HG03558 (cell line): Measurements from ENCODE around the gene VSIR.

Experiments
- ATAC-seq: cut with Tn5 transposase; IDR thresholded peaks from one replicate; pipeline ENCODE4 v1.9.1; 2021; ENCODE audit warnings: moderate number of reproducible peaks; ENCODE audit not compliant: unreplicated experiment; ENCODE audit errors: extremely low read depth

VSIR gene

DNA sequence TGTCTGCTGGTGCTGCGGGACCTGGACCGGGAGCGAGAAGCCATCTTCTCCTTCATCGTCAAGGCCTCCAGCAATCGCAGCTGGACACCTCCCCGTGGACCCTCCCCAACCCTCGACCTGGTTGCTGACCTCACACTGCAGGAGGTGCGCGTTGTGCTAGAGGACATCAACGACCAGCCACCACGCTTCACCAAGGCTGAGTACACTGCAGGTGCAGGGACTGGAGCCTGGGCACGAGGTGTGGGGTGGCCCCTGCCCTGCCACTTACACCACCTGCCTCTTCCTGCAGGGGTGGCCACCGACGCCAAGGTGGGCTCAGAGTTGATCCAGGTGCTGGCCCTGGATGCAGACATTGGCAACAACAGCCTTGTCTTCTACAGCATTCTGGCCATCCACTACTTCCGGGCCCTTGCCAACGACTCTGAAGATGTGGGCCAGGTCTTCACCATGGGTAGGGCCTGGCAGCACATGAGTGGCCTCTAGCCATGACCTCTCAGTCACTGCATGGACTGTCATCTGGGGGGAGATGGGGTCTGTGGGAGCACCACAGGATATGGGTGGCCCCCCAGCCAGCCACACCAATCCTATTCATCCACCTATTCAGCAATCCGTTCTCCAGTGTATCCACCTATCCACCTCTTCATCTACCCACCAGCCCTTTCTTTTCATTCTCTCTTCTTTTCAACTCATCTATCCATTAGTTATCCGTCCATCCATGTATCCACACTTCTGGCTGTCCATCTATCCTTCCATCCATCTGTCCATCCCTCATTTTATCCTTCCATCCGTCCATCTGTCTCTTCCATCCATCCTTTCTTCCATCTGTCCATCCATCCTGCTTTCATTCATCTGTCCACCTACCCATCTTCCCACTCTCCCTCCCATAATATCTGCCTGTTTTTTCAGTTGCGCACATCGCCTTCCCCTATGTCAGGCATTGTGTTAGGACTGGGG, 34.5 kb upstream of the VSIR start:
- no peak for ATAC-seq

DNA sequence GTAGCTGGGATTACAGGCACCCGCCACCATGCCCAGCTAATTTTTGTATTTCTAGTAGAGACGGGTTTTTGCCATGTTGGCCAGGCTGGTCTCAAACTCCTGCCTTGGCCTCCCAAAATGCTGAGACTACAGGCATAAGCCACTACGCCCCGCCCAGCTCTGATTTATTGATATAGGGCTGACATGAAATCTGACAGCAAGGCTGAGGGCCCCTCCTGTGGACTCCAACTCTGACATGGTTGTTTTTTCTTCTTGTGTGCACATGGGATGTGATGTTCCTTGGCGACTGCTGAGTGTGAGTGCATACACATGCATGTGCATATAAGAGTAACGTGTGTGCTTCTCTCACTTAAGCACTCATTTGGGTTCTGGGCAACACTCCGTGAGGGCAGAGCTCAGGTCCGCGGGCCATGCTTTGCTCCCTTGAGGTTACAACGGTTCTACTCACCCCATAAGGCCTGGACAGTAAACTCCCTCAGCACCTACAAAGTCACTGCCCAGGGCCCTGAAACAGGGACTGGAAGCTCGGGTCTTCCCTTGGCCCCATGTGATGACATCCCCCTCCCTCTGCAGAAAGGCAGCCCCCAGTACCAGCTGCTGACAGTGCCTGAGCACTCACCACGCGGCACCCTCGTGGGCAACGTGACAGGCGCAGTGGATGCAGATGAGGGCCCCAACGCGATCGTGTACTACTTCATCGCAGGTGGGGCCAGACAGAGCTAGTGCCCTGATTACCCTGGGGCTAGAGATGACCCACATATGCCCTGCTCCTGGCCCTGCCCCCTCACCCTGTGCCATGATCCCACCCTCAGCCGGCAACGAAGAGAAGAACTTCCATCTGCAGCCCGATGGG, 33.6 kb upstream of the VSIR start:
- no peak for ATAC-seq

DNA sequence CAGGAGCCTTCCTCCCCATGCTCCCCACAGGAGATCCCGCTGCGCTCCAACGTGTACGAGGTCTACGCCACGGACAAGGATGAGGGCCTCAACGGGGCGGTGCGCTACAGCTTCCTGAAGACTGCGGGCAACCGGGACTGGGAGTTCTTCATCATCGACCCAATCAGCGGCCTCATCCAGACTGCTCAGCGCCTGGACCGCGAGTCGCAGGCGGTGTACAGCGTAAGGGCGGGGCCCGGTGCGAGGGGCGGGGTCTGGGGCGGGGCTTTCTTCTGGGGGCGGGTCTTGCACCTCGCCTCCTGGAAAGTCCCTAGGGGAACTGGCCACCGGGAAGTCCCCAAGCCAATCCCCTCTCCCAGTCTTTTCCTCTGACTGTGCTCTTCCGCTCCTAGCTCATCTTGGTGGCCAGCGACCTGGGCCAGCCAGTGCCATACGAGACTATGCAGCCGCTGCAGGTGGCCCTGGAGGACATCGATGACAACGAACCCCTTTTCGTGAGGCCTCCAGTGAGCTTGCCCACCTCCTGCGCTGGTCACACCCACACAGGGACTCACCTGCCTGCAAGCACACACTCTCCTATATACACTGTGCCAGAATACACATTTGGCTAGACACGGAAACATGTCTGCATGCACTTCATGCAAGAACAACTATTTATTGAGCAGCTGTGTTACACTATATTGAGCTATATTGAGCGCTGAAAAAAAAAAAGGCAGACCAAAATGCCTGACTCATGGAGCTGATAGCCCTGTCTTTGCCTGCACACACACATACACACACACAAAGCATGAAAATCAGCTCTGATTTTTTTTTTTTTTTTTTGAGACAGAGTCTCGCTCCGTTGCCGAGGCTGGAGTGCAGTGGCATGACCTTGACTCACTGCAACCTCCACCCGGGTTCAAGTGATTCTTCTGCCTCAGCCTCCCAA, 32.7 kb upstream of the VSIR start:
- no peak for ATAC-seq

DNA sequence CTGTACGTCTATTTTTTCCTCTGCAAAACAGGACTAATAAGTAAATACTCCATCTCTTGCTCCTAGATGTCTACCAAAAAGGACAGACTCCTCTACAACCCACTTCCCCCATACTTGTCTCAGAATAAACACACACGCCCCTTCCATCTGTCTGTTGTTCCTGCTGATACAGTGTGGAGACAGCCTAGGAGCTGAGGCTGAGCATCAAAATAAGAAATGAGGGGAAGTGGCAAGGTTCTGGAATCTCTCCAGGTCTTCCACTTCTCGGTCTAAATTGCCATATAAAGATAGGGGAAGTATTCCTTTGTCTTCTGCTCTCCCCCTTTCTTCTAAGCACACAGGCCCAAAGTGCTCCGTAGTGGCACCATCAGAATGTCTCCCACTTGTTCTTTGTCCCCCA, 30.8 kb upstream of the VSIR start:
- no peak for ATAC-seq

DNA sequence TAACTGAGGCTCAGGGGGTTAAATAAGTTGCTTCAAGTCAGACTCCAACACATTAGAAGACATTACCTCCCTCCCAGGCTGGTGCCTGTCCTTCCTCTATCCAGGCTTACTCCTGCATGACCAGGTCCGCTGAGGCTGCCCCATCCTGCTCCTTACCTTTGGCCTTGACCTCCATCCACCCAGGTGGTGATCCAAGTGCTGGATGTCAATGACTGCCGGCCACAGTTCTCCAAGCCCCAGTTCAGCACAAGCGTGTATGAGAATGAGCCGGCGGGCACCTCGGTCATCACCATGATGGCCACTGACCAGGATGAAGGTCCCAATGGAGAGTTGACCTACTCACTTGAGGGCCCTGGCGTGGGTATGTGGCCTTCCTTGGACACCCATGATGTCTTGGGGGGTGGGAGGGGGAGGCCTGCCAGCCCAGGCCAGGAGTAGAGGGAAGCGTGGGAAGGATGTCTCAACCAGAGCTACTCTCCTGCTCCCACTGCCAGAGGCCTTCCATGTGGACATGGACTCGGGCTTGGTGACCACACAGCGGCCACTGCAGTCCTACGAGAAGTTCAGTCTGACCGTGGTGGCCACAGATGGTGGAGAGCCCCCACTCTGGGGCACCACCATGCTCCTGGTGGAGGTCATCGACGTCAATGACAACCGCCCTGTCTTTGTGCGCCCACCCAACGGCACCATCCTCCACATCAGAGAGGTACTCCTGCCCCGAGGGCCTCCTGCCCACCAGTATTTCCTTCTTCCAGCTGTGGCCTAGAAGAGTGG, 29.6 kb upstream of the VSIR start:
- ATAC-seq, result no peak

DNA sequence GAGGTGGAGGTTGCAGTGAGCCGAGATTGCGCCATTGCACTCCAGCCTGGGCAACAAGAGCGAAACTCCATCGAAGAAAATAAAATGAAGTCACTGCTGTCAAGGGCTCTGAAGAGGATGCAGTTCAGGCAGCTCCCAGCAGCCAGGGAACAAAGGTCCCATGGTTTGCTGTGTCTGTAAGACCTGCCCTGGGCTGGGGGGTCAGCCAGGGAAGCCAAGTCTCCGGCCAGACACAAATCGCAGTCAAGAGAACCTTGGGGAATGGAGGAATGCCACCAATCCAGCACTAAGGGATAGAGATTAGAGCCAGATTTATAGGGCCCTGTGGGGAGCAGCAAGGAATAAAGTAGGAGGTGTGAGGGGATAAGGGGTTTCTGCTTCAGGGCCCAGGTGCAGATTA, 28.9 kb upstream of the VSIR start:
- ATAC-seq, result no peak

DNA sequence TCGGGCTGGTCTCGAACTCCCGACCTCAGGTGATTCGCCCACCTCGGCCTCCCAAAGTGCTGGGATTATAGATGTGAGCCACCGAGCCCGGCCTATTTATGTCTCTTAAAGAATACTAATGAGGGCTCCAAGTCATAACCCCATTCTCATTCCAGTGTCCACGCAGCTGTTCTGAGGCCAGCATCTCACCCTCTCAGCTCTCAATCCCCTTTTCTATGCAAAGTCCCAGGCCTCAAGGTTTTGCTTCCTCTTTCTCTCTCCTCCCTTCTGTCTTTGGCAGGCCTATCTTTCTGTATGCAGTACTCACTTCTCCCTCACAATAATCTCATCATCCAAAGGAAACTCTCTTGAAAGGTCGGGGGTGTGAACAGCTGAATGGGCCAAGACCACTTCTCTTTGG, 28.0 kb upstream of the VSIR start:
- no peak for ATAC-seq

DNA sequence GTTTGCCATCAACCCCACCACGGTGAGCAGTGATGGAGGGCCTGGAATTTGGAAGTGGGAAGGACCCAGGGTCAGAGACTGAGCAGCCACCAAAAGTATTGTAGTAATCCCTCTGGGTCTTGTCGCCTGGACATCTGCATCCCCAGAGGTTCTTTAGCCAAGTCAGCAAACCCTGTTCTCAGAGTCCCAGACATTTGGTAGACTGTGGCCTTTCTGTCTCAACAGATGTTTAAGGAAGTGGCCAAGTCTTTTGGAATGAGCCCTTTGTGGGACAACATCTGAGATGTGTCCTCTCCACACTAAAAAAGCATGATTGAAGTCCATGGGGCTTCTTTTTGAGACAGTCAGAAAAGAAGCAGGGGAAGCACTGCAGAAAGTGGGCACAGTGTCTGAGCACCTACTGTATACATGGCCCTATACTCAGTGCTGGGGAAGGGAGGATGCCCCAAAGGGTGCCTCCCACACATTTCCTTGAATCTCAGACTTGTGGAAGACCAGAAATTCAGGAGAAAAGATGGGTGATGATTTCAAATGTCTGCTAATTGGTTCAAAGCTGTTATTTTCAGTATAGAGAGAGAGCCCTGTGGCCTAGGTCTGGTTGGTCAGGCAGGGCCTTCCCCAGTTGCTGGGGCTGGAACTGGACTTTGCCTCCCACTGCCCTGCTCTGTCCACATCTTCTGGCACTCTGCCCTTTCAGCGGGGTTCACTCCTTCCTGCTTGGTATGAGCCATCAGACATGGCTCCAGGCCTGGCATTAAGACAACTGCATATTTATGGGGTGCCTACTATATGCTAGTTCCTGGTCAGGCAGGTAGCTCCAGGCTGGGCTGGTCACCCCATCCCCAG, 26.5 kb upstream of the VSIR start:
- ATAC-seq, result no peak

DNA sequence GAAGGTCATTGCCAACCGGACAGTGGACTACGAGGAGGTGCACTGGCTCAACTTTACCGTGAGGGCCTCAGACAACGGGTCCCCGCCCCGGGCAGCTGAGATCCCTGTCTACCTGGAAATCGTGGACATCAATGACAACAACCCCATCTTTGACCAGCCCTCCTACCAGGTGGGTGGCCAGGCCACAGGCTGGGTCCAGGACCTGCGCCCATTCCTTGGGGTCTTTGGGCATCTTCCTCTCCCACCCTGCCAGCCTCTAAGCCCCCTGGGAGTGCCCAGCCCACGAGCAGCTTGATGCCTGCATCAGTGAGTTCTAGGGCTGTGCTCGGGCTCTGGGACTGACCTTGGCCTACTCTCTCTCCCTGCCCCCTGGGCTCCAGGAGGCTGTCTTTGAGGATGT, 25.8 kb upstream of the VSIR start:
- no peak for ATAC-seq

DNA sequence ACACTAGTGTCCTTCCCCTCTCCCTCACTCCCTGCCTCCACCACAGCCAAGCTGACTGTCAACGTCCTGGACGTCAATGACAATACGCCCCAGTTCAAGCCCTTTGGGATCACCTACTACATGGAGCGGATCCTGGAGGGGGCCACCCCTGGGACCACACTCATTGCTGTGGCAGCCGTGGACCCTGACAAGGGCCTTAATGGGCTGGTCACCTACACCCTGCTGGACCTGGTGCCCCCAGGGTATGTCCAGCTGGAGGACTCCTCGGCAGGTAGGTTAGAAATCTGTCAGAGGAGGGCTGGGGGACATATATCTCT, 24.9 kb upstream of the VSIR start:
- ATAC-seq, result no peak

DNA sequence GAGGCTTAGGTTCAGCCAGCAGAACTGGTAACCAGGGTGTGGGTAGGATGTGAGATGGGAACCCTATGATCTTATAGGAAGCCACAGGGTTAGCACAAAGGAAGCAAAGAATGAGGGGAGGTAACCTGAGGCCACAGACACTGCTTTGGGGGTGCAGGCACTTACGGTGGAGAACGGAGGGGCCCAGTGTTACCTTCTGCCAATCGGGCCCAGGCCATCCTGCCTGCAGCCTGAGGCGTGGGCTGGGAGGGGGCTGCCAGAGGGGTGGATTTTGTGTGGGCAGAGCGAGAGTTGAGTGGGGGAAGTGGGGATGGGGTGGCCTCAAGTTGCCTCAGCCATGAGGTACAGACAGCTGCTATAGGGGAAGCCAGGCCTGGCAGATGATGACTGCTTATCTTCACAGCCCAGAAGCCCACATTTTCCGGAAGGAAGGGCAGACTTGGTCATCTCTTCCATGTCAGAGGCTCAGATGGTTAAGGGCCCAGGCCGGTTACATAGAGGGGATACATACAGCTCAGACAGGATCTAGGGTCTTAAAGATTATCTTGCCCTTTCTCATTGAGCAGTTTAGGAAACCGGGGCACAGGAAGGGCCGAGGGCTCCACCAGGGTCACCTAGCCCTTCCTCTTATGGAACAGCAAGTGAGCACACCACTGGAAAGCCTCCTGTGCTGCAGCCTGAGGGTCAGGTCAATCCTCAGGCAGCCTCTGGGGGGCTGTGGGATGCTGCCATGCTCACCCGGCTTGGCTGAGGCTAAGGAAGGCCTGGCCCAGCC, 24.4 kb upstream of the VSIR start:
- ATAC-seq, result no peak

DNA sequence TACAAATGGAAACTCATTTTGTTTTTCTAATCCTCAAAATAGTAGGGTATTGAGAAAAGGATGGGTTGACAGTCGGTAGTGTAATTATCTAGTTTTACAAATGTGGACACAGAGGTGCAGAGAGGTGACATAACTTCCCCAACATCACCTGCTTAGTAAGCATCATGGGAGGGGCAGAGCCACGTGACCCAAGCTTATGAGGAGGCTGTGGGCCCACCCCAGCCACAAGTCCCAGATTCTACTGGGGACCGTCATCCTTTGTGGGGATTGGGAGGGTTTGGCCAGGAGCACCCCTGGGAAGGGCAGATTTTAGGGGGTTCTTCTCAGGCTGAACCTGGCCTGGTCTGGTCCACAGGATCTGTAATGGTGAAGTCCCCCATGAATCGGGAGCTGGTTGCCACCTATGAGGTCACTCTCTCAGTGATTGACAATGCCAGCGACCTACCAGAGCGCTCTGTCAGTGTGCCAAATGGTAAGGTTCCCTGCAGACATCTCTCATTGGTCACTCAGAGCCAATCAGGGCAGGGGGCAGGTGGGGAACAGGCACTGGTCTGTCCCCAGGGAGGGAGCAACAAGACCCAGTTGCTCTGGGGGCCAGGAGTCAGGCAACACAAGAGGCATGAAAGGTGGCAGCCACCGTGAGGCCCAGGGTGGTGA, 23.6 kb upstream of the VSIR start:
- no peak for ATAC-seq

DNA sequence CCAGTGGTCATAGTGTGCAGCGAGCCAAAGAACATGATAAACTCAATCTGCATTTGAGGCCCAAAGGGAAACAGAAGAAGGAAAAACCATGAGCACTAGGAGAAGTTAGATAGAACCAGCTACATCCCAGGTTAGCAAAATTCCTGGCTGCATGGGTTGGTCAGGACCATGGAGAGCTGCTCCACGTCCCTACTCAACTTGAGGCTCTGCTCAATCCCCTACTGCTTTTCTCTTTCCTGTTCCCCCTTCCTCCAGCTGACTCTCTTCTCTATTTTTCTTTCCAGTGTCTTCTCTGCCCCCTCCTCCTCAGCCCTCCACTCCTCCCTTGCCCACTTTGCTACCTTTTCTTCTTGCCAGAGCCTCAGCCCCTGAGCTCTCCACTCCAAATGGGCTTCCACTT, 21.9 kb upstream of the VSIR start:
- no peak for ATAC-seq

DNA sequence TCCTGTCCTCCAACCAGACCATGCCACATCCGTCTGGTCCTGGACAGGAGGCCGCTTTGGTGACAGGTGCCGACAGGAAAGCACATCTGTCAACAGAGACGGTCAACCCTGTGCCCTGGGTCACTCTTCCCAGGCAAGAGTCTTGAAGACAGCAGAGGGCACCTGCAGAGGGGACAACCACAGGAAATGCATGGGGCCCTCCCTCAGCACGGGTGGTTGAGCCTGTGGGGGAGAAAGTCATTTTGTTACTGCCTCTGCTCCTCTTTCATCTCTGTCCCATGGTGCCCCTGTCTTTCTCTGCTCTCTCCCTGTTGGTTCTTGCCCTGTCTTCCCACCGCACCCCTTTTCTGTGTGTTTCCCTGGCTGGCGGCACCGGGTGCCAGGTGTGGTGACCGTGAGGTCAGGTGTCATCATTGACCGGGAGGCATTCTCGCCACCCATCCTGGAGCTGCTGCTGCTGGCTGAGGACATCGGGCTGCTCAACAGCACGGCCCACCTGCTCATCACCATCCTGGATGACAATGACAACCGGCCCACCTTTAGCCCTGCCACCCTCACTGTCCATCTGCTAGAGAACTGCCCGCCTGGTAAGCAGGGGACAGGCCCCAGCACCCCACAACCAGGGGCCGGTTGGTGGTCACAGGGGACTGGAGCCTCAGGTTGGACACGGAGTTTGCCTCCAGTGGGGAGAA, 17.6 kb upstream of the VSIR start:
- no peak for ATAC-seq

DNA sequence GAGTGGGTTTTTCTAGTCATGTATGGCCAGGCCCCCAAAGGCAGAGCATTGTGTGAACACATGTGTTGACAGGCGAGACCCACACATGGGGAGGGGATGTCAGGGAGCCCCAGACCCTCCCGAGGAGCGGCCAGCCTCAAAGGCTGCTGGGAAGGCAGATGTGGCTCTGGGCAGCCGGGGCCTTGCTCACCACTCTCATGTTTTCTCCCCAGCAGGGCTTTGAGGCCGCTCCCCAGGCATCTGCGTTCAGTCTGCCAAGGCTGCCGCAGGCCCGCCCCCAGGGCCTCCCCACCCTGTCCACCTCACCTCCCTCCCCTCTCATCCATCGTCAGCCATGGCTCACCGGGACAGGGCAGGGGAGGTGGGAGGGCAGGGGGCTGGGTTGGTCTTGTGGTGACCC, 16.6 kb upstream of the VSIR start:
- ATAC-seq, result no peak

DNA sequence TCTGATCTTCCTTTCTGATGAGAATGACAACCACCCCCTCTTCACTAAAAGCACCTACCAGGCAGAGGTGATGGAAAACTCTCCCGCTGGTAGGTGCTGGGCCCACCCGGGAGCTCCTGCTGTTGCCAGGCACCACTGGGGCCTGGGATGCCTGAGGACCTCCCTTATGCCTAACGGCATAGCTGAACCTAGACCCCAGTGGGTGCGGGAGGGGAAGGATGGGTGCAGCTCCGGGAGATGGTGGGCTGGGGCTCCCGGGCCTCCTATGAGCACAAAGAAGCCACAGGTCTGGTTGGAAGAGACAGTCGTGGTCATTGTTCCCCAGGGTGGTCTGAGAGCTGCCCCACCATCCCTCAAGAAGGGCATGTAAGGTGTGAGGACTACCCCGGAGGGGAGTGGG, 15.6 kb upstream of the VSIR start:
- ATAC-seq, result no peak

DNA sequence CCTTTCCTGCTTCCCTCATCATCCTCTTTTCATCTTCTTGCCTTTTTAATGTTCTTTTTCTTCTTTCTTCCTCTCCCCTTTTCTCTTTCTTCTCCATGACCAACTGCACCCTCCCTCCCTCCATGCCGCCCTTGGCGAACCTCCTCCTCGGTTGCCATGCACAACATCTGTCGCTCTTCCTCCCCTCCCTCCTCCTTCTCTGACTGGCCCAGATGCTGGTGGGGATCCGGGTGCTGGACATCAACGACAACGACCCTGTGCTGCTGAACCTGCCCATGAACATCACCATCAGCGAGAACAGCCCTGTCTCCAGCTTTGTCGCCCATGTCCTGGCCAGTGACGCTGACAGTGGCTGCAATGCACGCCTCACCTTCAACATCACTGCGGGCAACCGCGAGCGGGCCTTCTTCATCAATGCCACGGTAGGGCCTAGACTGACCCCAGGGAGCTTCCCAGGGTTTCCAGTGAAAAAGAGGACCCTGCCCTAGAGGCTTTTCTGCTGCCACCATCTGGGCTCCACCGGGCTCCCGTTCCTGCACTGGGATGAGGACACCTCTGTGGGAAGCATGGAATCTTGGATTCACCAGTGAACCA, 11.5 kb upstream of the VSIR start:
- ATAC-seq, result no peak
